NT2/D1 (cell line): ENCODE results near the gene JAGN1.

Experiments
- SUZ12 ChIP-seq: IDR thresholded peaks from 2 replicates; pipeline ENCODE4 v1.6.1; 2011; ENCODE audit not compliant: insufficient read length, insufficient read depth; ENCODE audit errors: extremely low read depth
- YY1 ChIP-seq: IDR thresholded peaks from 2 replicates; pipeline ENCODE4 v1.6.1; 2011; ENCODE audit not compliant: insufficient read length, insufficient read depth
- ZNF274 ChIP-seq: IDR thresholded peaks from 2 replicates; pipeline ENCODE4 v1.6.1; 2011; ENCODE audit warnings: mild to moderate bottlenecking, low read depth, low read length

DNA sequence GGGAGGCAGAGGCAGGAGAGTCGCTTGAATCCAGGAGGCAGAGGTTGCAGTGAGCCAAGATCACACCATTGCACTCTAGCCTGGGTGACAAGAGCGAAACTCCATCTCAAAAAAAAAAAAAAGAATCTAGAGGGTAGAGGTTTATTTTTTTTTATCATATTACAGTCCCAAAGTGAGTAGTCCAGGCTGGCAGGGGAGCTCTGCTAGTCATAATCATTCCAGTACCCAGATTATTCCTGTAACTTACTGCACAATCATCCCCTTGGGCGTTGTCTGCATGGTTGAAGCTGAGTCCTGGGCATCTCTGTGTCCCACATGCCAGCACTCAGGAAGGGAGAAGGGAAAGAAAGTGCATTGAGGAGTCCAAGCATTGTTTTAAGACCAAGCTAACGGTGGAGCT lies 51.8 kb downstream of the JAGN1 start:
- no peak for TF ChIP-seq ZNF274
- no peak for TF ChIP-seq SUZ12
- no peak for TF ChIP-seq YY1
